Lower leg skin (tissue), 3 donors: ENCODE data around the gene REX1BD.

ENCODE experiments used
- CTCF ChIP-seq, 3 donors: fragments of 450-650 bp; IDR thresholded peaks; one replicate each; pipeline ENCODE4 v1.5.1; 2016; ENCODE audit warnings: antibody characterized with exemption in 3 of 3, mild to moderate bottlenecking in 3 of 3, moderate library complexity in 2 of 3
- POLR2A ChIP-seq, 2 donors: fragments of 450-650 bp; IDR thresholded peaks; one replicate each; pipeline ENCODE4 v1.6.1; 2016 to 2017; ENCODE audit warnings: antibody characterized with exemption in 2 of 2, mild to moderate bottlenecking in 1 of 2, moderate library complexity in 1 of 2

GRCh38 chr19:18605546-18606280 is 17.1 kb downstream of the REX1BD start:
- TF ChIP-seq CTCF (IDR thresholded peaks at IDR 0.05) = no peak
- no peak for TF ChIP-seq POLR2A (IDR thresholded peaks at IDR 0.05)
